Peyer's patch (tissue), 4 donors: ENCODE measurements around the gene ZNF618.

Experiments used
- CTCF ChIP-seq, 6 experiments: fragments of 450-650 bp in 4 of 6; fragments of 200-600 bp in 2 of 6; sonication (generic) in 1 of 6; IDR thresholded peaks; one replicate each; pipeline ENCODE4 v1.5.1; 2017 to 2019; ENCODE audit warnings: antibody characterized with exemption in 6 of 6, mild to moderate bottlenecking in 3 of 6, moderate library complexity in 1 of 6
- POLR2A ChIP-seq, 2 donors: fragments of 450-650 bp; IDR thresholded peaks; one replicate each; pipeline ENCODE4 v1.5.1; 2017; ENCODE audit warnings: antibody characterized with exemption in 2 of 2, mild to moderate bottlenecking in 2 of 2, moderate library complexity in 2 of 2

GRCh38 chr9:114057161-114057885 lies 181.2 kb downstream of the ZNF618 start:
- TF ChIP-seq POLR2A (IDR thresholded peaks at IDR 0.05) (no peak), CTCF (IDR thresholded peaks at IDR 0.05) (no peak)
